HG02623 (cell line): Measurements from ENCODE around the gene ABHD17A.

Experiments
- ATAC-seq: cut with Tn5 transposase; IDR thresholded peaks from one replicate; pipeline ENCODE4 v1.9.1; 2021; ENCODE audit warnings: moderate library complexity; ENCODE audit not compliant: unreplicated experiment

Gene ABHD17A

GRCh38 chr19:1854542-1855039 is 30.7 kb downstream of the ABHD17A start:
- no peak for ATAC-seq

- no peak for ATAC-seq
These were observed 31.2 kb downstream of the ABHD17A start for GRCh38 chr19:1854039-1854541.

- no peak for ATAC-seq
These were observed 31.8 kb downstream of the ABHD17A start for GRCh38 chr19:1853295-1854038.

- ATAC-seq, result no peak
These were observed 32.6 kb downstream of the ABHD17A start for GRCh38 chr19:1852581-1853128.

GRCh38 chr19:1851654-1852580 is 33.4 kb downstream of the ABHD17A start:
- ATAC-seq, result no peak

GRCh38 chr19:1850809-1851653 is 34.3 kb downstream of the ABHD17A start:
- no peak for ATAC-seq

GRCh38 chr19:1849886-1850398 is 35.4 kb downstream of the ABHD17A start:
- no peak for ATAC-seq

- no peak for ATAC-seq
These were observed 36.2 kb downstream of the ABHD17A start for GRCh38 chr19:1849132-1849474.

- ATAC-seq, result peak; percentile 60
These were observed 36.7 kb downstream of the ABHD17A start, which contains the start of gene REXO1 for GRCh38 chr19:1848399-1849131. REXO1 (minus strand) TSS chr19:1848483; CDS start chr19:1848358, 125 bp downstream.

- peak; percentile 18 for ATAC-seq
These were observed 37.5 kb downstream of the ABHD17A start for GRCh38 chr19:1847684-1848398.

GRCh38 chr19:1847348-1847683 is 38.0 kb downstream of the ABHD17A start:
- ATAC-seq, result no peak

GRCh38 chr19:1846517-1847204 is 38.6 kb downstream of the ABHD17A start:
- ATAC-seq, result no peak

- ATAC-seq, result no peak
These were observed 39.7 kb downstream of the ABHD17A start for GRCh38 chr19:1845642-1846041.

GRCh38 chr19:1845125-1845515 is 40.2 kb downstream of the ABHD17A start:
- ATAC-seq, result no peak

- no peak for ATAC-seq
These were observed 40.7 kb downstream of the ABHD17A start for GRCh38 chr19:1844513-1845124.

GRCh38 chr19:1843646-1844394 is 41.5 kb downstream of the ABHD17A start:
- no peak for ATAC-seq

GRCh38 chr19:1843116-1843515 is 42.2 kb downstream of the ABHD17A start:
- ATAC-seq, result no peak
